Mesothelial cell of epicardium (in vitro differentiated cells): ENCODE data around the gene CCN6. TPM values are rescaled to one million over a fixed set of nuclear protein-coding genes. Genes with fewer than 3 reads are reported as not detected.

Experiments
- DNase-seq, 2 experiments: peaks; one replicate each; pipeline ENCODE4 v3.0.0; 2021; ENCODE audit warnings: low spot score in 2 of 2; ENCODE audit not compliant: unreplicated experiment in 2 of 2
- H3K27ac Mint-ChIP-seq: 2 replicates; pipeline ENCODE4 v1.8.0; 2021; ENCODE audit warnings: mixed read lengths
- H3K27me3 Mint-ChIP-seq: 2 replicates; pipeline ENCODE4 v1.8.0; 2021; ENCODE audit warnings: low read depth, mixed read lengths
- H3K36me3 Mint-ChIP-seq: 2 replicates; pipeline ENCODE4 v1.8.0; 2021; ENCODE audit warnings: mixed read lengths
- H3K4me1 Mint-ChIP-seq: 2 replicates; pipeline ENCODE4 v1.8.0; 2021; ENCODE audit warnings: mixed read lengths
- H3K4me3 Mint-ChIP-seq: 2 replicates; pipeline ENCODE4 v1.8.0; 2021; ENCODE audit warnings: mild to moderate bottlenecking, moderate library complexity, mixed read lengths
- H3K9me3 Mint-ChIP-seq: 2 replicates; pipeline ENCODE4 v1.8.0; 2021; ENCODE audit warnings: mixed read lengths
- total RNA-seq: library from RNA; stranded (reverse); gene quantifications from 3 replicates; pipeline ENCODE4 v1.2.1, GENCODE V29; 2021
- TF ChIP-seq, protein P1 (sequence below): fragments of 200-600 bp; sonication (generic); IDR thresholded peaks from one replicate; pipeline ENCODE4 v1.5.0; 2021; ENCODE audit warnings: antibody characterized with exemption; ENCODE audit not compliant: unreplicated experiment

Gene CCN6
- total RNA-seq, 1 donor from 2014 or later: not detected

DNA sequence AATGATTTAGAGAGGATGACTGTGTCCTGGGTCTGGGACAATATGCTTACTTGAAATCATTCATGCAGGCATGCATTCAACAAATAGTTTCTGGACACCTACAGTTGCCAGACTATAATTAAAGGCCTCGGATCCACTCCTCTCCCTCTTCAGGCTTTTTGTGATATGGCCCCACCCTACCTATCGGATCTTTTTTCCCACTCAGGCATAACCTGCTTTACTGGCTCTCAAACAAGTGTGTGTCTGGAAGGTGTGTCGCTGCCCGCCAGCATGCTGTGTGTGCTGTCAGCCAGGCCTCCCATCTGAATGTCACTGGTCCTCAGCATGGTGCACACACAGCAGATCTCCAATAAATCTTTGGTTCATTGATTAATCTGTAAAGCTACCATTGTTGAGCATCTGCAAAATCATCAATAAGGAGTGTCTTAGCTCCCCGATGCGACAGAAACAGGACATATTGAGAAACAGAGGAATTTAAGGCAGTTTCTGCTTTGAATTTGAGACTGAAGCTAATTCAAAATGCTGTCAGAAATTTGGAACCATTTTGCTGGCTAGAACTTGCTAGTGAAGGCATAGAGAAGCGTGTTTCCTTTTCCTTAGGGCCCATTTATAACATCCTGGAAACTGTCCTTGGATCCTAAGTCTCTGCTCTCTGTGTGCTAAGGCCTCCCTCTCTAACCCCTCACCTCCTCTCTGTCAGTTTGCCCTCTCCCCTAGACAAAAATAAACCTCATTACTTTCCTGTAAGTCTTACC, 23.5 kb upstream of the CCN6 start:
- Mint-ChIP-seq H3K4me3 (no peak overlapping the region), H3K27me3 (peaks cover 9% of the 10 kb centered on the region), H3K27ac (no peak overlapping the region), H3K4me1 (peaks cover 19% of the 10 kb centered on the region), H3K36me3 (no peaks in the 10 kb centered on the region), H3K9me3 (no peaks in the 10 kb centered on the region)
- TF ChIP-seq, protein P1, sequence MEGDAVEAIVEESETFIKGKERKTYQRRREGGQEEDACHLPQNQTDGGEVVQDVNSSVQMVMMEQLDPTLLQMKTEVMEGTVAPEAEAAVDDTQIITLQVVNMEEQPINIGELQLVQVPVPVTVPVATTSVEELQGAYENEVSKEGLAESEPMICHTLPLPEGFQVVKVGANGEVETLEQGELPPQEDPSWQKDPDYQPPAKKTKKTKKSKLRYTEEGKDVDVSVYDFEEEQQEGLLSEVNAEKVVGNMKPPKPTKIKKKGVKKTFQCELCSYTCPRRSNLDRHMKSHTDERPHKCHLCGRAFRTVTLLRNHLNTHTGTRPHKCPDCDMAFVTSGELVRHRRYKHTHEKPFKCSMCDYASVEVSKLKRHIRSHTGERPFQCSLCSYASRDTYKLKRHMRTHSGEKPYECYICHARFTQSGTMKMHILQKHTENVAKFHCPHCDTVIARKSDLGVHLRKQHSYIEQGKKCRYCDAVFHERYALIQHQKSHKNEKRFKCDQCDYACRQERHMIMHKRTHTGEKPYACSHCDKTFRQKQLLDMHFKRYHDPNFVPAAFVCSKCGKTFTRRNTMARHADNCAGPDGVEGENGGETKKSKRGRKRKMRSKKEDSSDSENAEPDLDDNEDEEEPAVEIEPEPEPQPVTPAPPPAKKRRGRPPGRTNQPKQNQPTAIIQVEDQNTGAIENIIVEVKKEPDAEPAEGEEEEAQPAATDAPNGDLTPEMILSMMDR: no peak
- DNase-seq: no peak

DNA sequence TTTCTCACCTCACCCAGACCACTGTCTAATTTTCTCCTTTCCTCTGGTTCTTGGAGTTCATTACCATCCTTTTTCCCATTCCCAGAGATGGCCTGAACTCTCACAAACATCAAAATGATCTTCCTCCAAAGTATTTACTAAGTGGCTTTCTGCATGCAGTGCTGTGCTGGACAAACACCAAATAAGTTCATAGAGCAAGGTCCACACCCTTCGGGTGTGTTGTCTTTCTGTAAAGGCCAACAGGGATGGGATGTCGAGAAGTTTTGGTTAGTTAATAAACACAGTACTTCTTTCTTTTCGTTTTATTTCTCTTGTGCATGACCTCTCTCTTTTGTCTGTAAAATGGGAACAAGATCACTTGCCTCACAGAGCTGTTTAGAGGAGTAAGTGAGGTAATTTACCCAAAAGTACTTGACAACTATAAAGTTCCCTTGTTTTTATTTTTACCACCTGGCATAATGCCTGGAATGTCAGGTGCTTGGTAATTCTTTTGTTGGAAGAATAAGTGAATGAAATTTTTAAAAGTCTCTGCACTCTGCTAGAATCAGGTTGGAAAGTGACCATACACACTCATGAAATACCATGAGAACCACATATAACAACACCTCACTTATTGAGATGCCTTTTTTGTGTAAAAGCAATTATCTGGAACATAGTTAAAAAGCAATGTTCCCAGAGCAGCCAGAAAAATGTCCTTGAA, 22.8 kb upstream of the CCN6 start:
- H3K27ac Mint-ChIP-seq: no peak overlapping the region
- TF ChIP-seq, protein P1: no peak

DNA sequence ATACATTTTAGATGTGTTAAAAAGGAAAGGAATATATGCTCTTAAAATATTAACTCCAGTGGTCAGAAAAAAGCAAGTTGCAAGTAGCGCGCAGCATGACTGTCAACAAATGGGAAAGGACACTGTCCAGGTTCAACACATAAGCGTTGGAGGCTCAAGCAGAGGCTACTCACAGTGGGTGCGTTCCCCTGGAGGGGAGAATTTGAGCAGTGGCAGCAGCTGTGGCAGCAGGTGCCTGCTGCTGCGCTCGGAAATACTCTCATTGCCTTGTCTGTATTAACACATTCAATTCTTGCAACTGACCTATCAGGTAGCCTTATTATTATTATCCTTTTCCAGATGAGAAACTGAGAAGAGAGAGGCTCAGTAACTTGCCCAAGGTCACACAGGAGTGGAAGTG, 21.9 kb upstream of the CCN6 start:
- H3K4me1 Mint-ChIP-seq: peaks cover 19% of the 10 kb centered on the region
- H3K27me3 Mint-ChIP-seq: peaks cover 9% of the 10 kb centered on the region
- H3K36me3 Mint-ChIP-seq: no peaks in the 10 kb centered on the region
- TF ChIP-seq, protein P1: no peak
- DNase-seq: no peak
- no peak overlapping the region for H3K4me3 Mint-ChIP-seq
- H3K9me3 Mint-ChIP-seq: no peaks in the 10 kb centered on the region
- H3K27ac Mint-ChIP-seq: no peak overlapping the region

More for the DNA sequence above, 22.8 kb upstream of the CCN6 start:
- Mint-ChIP-seq H3K9me3 (no peaks in the 10 kb centered on the region), H3K4me3 (no peak overlapping the region), H3K36me3 (no peaks in the 10 kb centered on the region), H3K27me3 (peaks cover 9% of the 10 kb centered on the region), H3K4me1 (peaks cover 19% of the 10 kb centered on the region)
- DNase-seq: no peak

DNA sequence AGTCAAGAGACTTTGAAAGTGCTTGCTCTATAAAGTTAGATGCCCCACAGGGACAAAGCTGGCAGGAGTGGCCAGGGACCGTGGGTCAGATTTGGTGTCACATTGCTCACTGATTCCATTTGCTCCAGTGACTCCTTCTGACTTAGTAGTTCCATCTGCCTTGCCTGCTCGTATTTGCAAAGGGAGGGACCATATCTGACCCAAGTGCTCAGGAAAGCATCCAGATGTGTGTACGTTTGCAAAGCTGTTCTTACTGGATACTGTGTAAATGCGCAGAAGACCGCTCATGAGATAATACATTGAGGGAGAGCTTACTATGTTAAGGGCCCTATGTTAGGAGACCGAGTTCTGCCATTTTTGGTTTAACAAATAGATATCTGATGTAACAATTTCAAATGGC, 21.2 kb upstream of the CCN6 start:
- H3K36me3 Mint-ChIP-seq: no peaks in the 10 kb centered on the region
- H3K4me3 Mint-ChIP-seq: no peak overlapping the region
- H3K4me1 Mint-ChIP-seq: peaks cover 19% of the 10 kb centered on the region
- H3K27ac Mint-ChIP-seq: no peak overlapping the region
- no peaks in the 10 kb centered on the region for H3K9me3 Mint-ChIP-seq
- DNase-seq: no peak
- peaks cover 9% of the 10 kb centered on the region for H3K27me3 Mint-ChIP-seq
- TF ChIP-seq, protein P1: no peak

DNA sequence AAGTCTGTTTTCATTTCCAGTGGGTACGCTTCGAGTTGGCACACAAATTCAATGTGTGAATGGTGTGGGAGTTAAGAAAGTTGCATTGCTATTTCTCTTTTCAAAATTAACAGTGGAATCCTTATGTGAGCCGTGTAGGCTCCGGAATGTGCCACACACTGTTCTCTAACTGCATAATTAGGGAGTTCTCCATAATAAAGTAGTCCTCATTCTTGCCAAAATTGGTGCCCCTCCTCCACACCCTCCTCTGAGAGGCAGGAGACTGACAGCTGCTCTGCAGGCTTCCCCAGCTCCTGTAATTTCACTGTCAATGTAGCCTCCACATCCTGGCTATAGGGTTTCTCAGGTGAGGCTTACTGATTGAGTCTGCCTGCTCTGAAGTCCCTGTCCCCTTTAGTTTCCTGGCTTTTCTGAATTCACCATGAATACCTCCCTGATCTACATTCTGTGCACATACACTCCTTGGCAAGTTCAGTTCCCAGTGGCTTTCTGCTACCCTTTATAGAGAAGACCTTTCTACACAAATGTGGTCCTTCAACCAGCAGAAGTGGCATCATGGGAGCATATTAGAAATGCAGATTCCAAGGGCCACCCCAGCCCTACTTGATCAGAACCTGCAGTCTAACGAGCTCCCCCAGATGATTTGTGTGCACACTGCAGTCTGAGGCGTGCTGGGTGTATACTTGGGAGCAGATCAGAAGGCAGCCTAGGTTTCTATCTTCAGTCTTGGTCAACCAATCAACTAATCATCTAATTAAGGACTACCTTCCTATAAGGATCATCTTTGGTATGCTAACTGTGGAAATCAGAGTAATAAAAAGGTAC, 19.9 kb upstream of the CCN6 start:
- Mint-ChIP-seq H3K4me1 (peaks cover 17% of the 10 kb centered on the region), H3K9me3 (no peaks in the 10 kb centered on the region), H3K27me3 (peaks cover 9% of the 10 kb centered on the region), H3K4me3 (no peak overlapping the region), H3K27ac (no peak overlapping the region), H3K36me3 (no peaks in the 10 kb centered on the region)
- DNase-seq: no peak
- TF ChIP-seq, protein P1: no peak
